Fibroblast of pulmonary artery (primary cell): ENCODE results near the gene SCYGR7.

Experiments used
- DNase-seq: peaks from one replicate; pipeline ENCODE4 v3.0.0-alpha.2; 2010; ENCODE audit warnings: low read depth
- H3K4me3 ChIP-seq: replicated peaks from 2 replicates; pipeline ENCODE4 v1.5.1; 2011; ENCODE audit warnings: low read depth, mild to moderate bottlenecking, control low read depth, low read length, moderate library complexity
- TF ChIP-seq, protein P1 (sequence below): IDR thresholded peaks from 2 replicates; pipeline ENCODE4 v1.5.1; 2011; ENCODE audit warnings: mild to moderate bottlenecking, control low read depth, low read length, inconsistent platforms; ENCODE audit errors: missing control alignments

The SCYGR7 gene

DNA sequence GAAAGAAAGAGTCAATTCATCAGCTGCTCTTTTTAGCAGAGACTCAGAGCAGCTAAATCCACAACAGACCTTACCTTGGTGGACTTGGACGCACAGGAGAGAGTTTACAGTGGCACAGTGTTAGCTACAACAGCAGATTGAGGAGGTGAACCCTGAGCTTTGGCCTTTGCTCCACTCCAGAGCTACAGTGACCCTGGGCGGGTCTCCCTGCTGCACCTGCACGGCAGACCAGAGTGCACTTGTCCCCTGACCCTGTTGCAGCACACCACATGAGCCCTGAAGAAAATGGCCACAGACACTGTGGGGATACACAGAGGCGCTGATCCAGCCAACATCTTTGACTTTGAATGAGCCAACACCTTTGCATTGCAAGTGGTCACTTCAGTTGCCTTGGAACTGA, 21.3 kb upstream of the SCYGR7 start:
- DNase-seq: no peak
- TF ChIP-seq, protein P1, sequence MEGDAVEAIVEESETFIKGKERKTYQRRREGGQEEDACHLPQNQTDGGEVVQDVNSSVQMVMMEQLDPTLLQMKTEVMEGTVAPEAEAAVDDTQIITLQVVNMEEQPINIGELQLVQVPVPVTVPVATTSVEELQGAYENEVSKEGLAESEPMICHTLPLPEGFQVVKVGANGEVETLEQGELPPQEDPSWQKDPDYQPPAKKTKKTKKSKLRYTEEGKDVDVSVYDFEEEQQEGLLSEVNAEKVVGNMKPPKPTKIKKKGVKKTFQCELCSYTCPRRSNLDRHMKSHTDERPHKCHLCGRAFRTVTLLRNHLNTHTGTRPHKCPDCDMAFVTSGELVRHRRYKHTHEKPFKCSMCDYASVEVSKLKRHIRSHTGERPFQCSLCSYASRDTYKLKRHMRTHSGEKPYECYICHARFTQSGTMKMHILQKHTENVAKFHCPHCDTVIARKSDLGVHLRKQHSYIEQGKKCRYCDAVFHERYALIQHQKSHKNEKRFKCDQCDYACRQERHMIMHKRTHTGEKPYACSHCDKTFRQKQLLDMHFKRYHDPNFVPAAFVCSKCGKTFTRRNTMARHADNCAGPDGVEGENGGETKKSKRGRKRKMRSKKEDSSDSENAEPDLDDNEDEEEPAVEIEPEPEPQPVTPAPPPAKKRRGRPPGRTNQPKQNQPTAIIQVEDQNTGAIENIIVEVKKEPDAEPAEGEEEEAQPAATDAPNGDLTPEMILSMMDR: no peak
- H3K4me3 ChIP-seq: no peak overlapping the region

DNA sequence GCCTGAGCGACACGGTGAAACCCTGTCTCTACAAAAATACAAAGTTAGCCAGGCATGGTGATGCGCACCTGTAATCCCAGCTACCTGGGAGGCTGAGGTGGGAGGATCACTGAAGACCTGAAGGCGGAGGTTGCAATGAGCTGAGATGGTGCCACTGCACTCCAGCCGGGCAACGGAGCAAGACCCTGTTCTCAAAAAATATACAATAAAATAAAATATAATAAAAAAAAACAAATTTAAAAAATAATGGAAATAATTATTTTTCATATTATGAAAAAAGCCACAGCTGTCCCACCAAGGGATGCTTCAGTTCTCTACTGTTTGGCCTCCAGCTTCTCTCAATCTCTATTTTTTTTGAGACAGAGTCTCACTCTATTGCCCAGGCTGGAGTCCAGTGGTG, 20.7 kb upstream of the SCYGR7 start:
- no peak for DNase-seq
- H3K4me3 ChIP-seq: no peak overlapping the region
- TF ChIP-seq, protein P1: no peak

DNA sequence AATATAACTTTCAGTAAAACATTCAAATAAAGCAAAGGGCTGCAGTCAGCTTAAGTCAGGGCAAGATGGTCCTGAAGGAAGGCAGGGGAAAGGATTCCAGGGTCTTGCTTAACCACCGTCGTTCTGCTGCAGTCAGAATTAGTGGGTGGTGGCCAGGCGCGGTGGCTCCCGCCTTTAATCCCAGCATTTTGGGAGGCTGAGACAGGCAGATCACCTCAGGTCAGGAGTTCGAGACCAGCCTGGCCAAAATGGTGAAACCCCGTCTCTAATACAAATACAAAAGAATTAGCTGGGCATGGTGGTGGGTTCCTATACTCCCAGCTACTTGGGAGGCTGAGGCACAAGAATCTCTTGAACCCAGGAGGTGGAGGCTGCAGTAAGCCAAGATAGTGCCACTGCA, 17.1 kb upstream of the SCYGR7 start:
- no peak for DNase-seq
- no peak overlapping the region for H3K4me3 ChIP-seq
- TF ChIP-seq, protein P1: no peak

DNA sequence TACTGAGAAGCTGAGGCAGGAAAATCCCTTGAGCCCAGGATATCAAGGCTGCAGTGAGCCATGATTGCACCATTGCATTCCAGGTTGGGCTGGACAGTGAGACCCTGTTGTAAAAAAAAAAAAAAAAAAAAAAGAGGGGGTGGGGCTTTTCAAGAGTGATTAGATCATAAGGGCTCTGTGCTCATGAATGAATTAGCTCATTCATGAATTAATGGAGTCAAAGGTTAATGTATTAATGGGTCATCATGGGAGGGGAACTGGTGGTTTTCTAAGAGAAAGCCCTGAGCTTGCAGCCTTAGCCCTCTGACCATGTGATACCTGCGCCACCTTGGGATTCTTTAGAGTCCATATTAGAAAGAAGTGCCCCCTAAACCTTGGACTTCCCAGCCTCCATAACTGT, 14.8 kb upstream of the SCYGR7 start:
- TF ChIP-seq, protein P1: no peak

DNA sequence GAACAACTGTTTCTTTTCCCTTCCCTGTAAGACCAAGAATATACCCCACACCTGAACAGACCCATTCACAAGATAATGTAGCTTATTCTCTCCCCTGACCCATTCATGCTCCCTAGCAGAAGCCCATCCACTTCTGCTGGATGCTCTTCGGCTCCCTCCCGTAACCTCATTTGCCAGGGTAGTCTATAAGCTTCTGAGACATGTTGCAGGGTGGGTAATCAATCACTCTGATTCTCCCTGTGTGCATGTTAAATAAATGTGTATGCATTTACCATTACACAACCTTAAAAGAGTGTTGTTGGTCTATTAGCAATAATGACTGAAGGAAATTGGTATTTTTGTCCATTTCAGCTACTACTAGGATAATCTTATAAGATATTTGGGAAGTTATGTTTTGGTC, 11.6 kb upstream of the SCYGR7 start:
- TF ChIP-seq, protein P1: no peak
- H3K4me3 ChIP-seq: no peak overlapping the region
- DNase-seq: no peak

More for the DNA sequence above, 14.8 kb upstream of the SCYGR7 start:
- no peak overlapping the region for H3K4me3 ChIP-seq
- DNase-seq: no peak

DNA sequence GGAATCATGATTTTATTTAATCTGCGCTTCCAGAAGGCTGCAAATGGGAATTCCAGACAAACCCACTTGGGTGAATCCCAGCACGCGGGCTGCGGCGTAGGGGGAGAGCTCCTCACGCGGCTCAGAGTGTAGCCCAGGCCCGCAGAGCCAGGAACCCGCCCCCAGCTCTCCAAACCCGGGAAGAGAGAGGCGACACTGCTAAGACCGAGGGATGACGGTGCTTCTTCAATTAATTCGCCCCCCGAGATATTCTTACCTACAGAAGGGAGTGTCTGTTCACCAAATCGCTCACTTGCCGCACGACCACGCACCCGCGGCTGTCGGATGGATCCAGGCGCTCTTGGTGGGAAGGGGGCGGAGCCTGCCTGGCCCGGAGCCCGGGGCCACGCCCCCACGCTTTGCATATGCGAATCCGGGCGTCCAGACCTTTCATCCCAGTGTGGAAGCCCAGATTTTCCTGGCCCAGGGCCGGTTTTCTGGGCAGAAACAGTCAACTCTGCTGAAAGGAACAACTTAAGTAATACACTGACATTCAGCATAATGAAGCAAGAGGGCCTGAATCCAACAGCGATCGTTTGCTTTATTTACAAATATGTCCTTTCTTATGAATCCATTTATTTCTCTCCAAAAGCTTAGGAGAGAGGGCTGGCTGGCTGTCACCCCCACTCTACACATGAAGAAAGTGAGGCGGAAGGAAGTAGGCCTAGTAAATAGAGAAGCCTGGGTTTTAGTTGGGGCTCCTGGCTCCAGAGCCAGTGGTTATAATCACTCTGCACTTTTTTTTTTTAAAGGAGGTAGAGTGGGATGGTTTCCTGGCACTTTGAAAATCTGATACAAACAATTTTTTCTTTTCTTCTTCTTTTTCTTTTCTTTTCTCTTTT, 10.2 kb upstream of the SCYGR7 start, which contains the start of gene SLC19A3:
SLC19A3 (minus strand) TSS at position 342 of the 881 bp plus-strand sequence. CDS start 15,710 bp downstream, outside the sequence.
- TF ChIP-seq, protein P1: no peak
- peak within 1 kb of the TSS; percentile 61 for H3K4me3 ChIP-seq
- peak; percentile 96 for DNase-seq

DNA sequence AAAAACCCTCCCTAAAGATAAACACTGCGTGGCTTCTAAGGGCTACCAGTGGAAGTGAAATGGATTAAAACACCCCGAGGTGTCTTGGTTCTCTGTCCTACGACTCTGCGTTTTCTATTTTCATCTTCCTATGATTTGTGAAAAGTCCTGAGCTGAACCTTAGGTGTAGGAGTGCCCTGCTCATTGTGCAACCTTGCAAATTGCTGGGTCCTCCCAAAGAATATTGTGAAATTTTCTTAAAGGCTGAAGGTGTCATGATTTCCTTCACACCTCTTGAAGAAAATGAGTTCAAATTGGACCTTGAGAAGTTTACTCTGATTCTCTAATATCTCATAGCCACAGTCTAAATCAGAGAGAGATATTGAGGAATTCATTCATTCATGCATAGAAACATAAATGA, 8.5 kb upstream of the SCYGR7 start:
- TF ChIP-seq, protein P1: no peak

More for the DNA sequence above, 8.5 kb upstream of the SCYGR7 start:
- no peak for DNase-seq
- no peak overlapping the region for H3K4me3 ChIP-seq
